GM23338 (cell line): ENCODE measurements around the gene MLLT3. TPM values are rescaled to one million over a fixed set of nuclear protein-coding genes. Genes with fewer than 3 reads are reported as not detected.

Experiments used
- ATAC-seq: fragments of 200-7000 bp; cut with Tn5 transposase; 3 replicates; pipeline ENCODE4 v1.9.1; 2020
- DNase-seq: peaks from one replicate; pipeline ENCODE4 v3.0.0-alpha.2; 2015; ENCODE audit warnings: low spot score
- H2AFZ ChIP-seq: fragments of 200-600 bp; sonication (generic); 2 replicates; pipeline ENCODE4 v1.8.0; 2016; ENCODE audit warnings: antibody characterized with exemption, mild to moderate bottlenecking, moderate library complexity
- H3F3A ChIP-seq: fragments of 200-600 bp; sonication (generic); replicated peaks from 2 replicates; pipeline ENCODE4 v1.8.0; 2017; ENCODE audit warnings: antibody characterized with exemption, mixed run types, low read depth
- H3K27ac ChIP-seq: fragments of 200-600 bp; sonication (generic); 2 replicates; pipeline ENCODE4 v1.6.1; 2016; ENCODE audit warnings: low read depth
- H3K27me3 ChIP-seq: fragments of 200-600 bp; sonication (generic); 2 replicates; pipeline ENCODE4 v1.8.0; 2016; ENCODE audit warnings: mild to moderate bottlenecking, mixed run types, moderate library complexity; ENCODE audit not compliant: insufficient read depth
- H3K36me3 ChIP-seq: fragments of 200-600 bp; sonication (generic); 2 replicates; pipeline ENCODE4 v1.8.0; 2016; ENCODE audit warnings: mild to moderate bottlenecking; ENCODE audit not compliant: insufficient read depth
- H3K4me1 ChIP-seq: fragments of 200-600 bp; sonication (generic); 2 replicates; pipeline ENCODE4 v1.8.0; 2016; ENCODE audit warnings: mild to moderate bottlenecking, moderate library complexity; ENCODE audit not compliant: insufficient read depth
- H3K4me2 ChIP-seq: fragments of 200-600 bp; sonication (generic); 2 replicates; pipeline ENCODE4 v1.7.1; 2017; ENCODE audit warnings: mixed run types
- H3K4me3 ChIP-seq: fragments of 200-600 bp; sonication (generic); 2 replicates; pipeline ENCODE4 v1.6.1; 2016; ENCODE audit warnings: mixed run types
- H3K79me2 ChIP-seq: fragments of 200-600 bp; sonication (generic); replicated peaks from 2 replicates; pipeline ENCODE4 v1.8.0; 2017; ENCODE audit warnings: mild to moderate bottlenecking; ENCODE audit not compliant: insufficient read depth
- H3K9me2 ChIP-seq: fragments of 200-600 bp; sonication (generic); 2 replicates; pipeline ENCODE4 v1.8.0; 2017; ENCODE audit not compliant: insufficient read depth
- H4K20me1 ChIP-seq: fragments of 200-600 bp; sonication (generic); replicated peaks from 2 replicates; pipeline ENCODE4 v1.8.0; 2017; ENCODE audit warnings: mild to moderate bottlenecking; ENCODE audit not compliant: insufficient read depth
- H3K27ac Mint-ChIP-seq: 2 replicates; pipeline ENCODE4 v1.8.0; 2020; ENCODE audit warnings: inconsistent platforms, mild to moderate bottlenecking, moderate library complexity, mixed read lengths
- H3K27me3 Mint-ChIP-seq: 3 replicates; pipeline ENCODE4 v1.8.0; 2022; ENCODE audit warnings: low read depth, mild to moderate bottlenecking, moderate library complexity, mixed read lengths, inconsistent platforms; ENCODE audit not compliant: insufficient read depth, poor library complexity
- H3K36me3 Mint-ChIP-seq: 3 replicates; pipeline ENCODE4 v1.8.0; 2021; ENCODE audit warnings: low read depth, mild to moderate bottlenecking, inconsistent platforms, moderate library complexity, mixed read lengths
- H3K4me1 Mint-ChIP-seq: 3 replicates; pipeline ENCODE4 v1.8.0; 2020; ENCODE audit warnings: mild to moderate bottlenecking, inconsistent platforms, mixed read lengths
- H3K4me3 Mint-ChIP-seq: 3 replicates; pipeline ENCODE4 v1.8.0; 2021; ENCODE audit warnings: moderate library complexity, mild to moderate bottlenecking, inconsistent platforms, mixed read lengths
- H3K9me3 Mint-ChIP-seq: 3 replicates; pipeline ENCODE4 v1.8.0; 2020; ENCODE audit warnings: moderate library complexity, mild to moderate bottlenecking, inconsistent platforms, mixed read lengths
- EZH2 ChIP-seq: fragments of 200-600 bp; sonication (generic); IDR thresholded peaks from one replicate; pipeline ENCODE4 v1.8.0; 2017; ENCODE audit warnings: antibody characterized with exemption, mild to moderate bottlenecking, low read depth; ENCODE audit not compliant: unreplicated experiment
- EZH2phosphoT487 ChIP-seq: fragments of 200-600 bp; sonication (generic); IDR thresholded peaks from one replicate; pipeline ENCODE4 v1.8.1; 2018; ENCODE audit warnings: antibody characterized with exemption; ENCODE audit not compliant: unreplicated experiment
- JUNB ChIP-seq: IDR thresholded peaks from one replicate; pipeline ENCODE4 v1.6.1; 2016; ENCODE audit warnings: antibody characterized with exemption; ENCODE audit not compliant: unreplicated experiment
- POLR2AphosphoS5 ChIP-seq: IDR thresholded peaks from 2 replicates; pipeline ENCODE4 v1.6.1; 2016; ENCODE audit warnings: antibody characterized with exemption, low read depth
- STAT1 ChIP-seq: IDR thresholded peaks from one replicate; pipeline ENCODE4 v1.6.1; 2016; ENCODE audit warnings: antibody characterized with exemption; ENCODE audit not compliant: unreplicated experiment
- ZNF114 ChIP-seq: fragments of 250-450 bp; sonication (Bioruptor Pico); IDR thresholded peaks from 2 replicates; pipeline ENCODE4 v1.5.0; 2020; ENCODE audit warnings: mild to moderate bottlenecking, moderate library complexity
- polyA plus RNA-seq: library from polyadenylated mRNA; unstranded; fragments of >200 nt; fragmentation: Nextera tagmentation; extraction: Ambion mirVana; gene quantifications from 2 replicates; pipeline ENCODE4 v1.2.1, GENCODE V29; 2016
- total RNA-seq: library from RNA; depleted of rRNA; stranded (reverse); fragments of >200 nt; shearing (Covaris generic); gene quantifications from 2 replicates; pipeline ENCODE4 v1.2.3, GENCODE V29; 2014
- TF ChIP-seq, protein P1 (sequence below): IDR thresholded peaks from 2 replicates; pipeline ENCODE4 v1.6.1; 2016; ENCODE audit warnings: antibody characterized with exemption
- TF ChIP-seq, protein P2 (sequence below): fragments of 250-450 bp; sonication (Bioruptor Pico); IDR thresholded peaks from 2 replicates; pipeline ENCODE4 v1.5.0; 2020; ENCODE audit warnings: mild to moderate bottlenecking, moderate library complexity
- TF ChIP-seq, protein P3 (sequence below), 2 experiments: fragments of 200-600 bp in 1 of 2; sonication (generic) in 1 of 2; conservative IDR thresholded peaks; 2 replicates each; pipeline versions ENCODE4 v1.5.1 to v1.6.1; 2016 to 2017; ENCODE audit warnings: antibody characterized with exemption in 2 of 2, low read depth in 2 of 2, mild to moderate bottlenecking in 2 of 2, moderate library complexity in 1 of 2

The MLLT3 gene
- total and polyA plus RNA-seq, 2 experiments from 2014 or later: 7.5 to 9.5 TPM

DNA sequence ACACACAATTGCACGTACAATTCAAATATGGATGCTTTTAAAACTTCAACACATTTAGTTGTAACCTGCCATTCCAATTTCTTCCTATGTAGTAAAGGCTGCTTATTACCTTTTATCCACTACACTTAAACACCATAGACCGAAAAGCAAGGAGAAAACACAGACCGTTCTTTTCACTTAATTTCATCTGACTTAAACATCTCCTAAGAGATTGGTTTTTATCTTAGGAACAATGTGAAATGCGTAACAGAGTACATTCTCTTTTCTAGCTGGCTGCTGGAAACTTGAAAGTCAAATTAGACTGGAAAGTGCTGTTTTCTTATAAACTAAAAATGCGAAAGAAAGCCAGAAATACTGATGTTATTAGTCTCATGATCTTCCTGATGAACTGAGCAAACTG, 241.8 kb downstream of the MLLT3 start:
- no peaks in the 10 kb centered on the region for H3K36me3 ChIP-seq
- H3K4me1 Mint-ChIP-seq: peaks cover 10% of the 10 kb centered on the region; the same call in 2 of the 3 replicates
- TF ChIP-seq ZNF114 (CRISPR knock-in tag) (no peak), EZH2 (no peak)
- H3K9me2 ChIP-seq: no peaks in the 10 kb centered on the region
- no peak overlapping the region for H3K4me3 Mint-ChIP-seq
- no peak overlapping the region for H3K27ac ChIP-seq
- H3K36me3 Mint-ChIP-seq: no peaks in the 10 kb centered on the region
- no peak overlapping the region for H3K4me3 ChIP-seq
- no peak overlapping the region for H3K27ac Mint-ChIP-seq
- H3K27me3 ChIP-seq: no peaks in the 10 kb centered on the region
- no peaks in the 10 kb centered on the region for H3F3A ChIP-seq
- H3K27me3 Mint-ChIP-seq: no peaks in the 10 kb centered on the region
- H3K9me3 Mint-ChIP-seq: no peaks in the 10 kb centered on the region
- H3K79me2 ChIP-seq: no peaks in the 10 kb centered on the region
- H2AFZ ChIP-seq: no peak overlapping the region
- no peak overlapping the region for H3K4me2 ChIP-seq
- DNase-seq (no peak), ATAC-seq (no peak)
- no peaks in the 10 kb centered on the region for H4K20me1 ChIP-seq
- H3K4me1 ChIP-seq: peaks cover 12% of the 10 kb centered on the region

DNA sequence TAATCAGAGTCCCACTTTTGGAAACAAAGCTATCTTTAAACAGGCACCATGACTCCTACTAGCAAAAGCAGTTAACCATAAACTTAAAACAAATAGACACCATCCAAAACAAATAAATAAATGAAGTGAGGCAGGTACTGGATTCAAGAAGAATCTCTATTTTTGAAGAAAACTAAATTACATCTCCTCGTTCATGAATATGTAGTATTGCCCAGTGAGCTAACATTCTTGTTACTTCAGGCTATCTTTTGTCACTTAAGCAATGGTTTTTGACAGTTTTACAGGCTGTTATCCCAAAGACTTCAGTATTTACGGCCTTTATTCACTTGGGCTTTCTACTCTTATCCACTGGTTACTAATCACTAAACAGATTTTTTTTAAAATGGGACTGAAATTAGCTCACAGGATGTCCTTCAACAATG, 242.5 kb downstream of the MLLT3 start:
- H4K20me1 ChIP-seq: no peaks in the 10 kb centered on the region
- H3K4me1 Mint-ChIP-seq: peaks cover 10% of the 10 kb centered on the region; the same call in 2 of the 3 replicates
- TF ChIP-seq POLR2AphosphoS5 (no peak), EZH2 (no peak), EZH2phosphoT487 (no peak), JUNB (no peak), ZNF114 (CRISPR knock-in tag) (no peak), STAT1 (no peak)
- TF ChIP-seq, protein P1, sequence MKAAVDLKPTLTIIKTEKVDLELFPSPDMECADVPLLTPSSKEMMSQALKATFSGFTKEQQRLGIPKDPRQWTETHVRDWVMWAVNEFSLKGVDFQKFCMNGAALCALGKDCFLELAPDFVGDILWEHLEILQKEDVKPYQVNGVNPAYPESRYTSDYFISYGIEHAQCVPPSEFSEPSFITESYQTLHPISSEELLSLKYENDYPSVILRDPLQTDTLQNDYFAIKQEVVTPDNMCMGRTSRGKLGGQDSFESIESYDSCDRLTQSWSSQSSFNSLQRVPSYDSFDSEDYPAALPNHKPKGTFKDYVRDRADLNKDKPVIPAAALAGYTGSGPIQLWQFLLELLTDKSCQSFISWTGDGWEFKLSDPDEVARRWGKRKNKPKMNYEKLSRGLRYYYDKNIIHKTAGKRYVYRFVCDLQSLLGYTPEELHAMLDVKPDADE: no peak
- TF ChIP-seq, protein P2, sequence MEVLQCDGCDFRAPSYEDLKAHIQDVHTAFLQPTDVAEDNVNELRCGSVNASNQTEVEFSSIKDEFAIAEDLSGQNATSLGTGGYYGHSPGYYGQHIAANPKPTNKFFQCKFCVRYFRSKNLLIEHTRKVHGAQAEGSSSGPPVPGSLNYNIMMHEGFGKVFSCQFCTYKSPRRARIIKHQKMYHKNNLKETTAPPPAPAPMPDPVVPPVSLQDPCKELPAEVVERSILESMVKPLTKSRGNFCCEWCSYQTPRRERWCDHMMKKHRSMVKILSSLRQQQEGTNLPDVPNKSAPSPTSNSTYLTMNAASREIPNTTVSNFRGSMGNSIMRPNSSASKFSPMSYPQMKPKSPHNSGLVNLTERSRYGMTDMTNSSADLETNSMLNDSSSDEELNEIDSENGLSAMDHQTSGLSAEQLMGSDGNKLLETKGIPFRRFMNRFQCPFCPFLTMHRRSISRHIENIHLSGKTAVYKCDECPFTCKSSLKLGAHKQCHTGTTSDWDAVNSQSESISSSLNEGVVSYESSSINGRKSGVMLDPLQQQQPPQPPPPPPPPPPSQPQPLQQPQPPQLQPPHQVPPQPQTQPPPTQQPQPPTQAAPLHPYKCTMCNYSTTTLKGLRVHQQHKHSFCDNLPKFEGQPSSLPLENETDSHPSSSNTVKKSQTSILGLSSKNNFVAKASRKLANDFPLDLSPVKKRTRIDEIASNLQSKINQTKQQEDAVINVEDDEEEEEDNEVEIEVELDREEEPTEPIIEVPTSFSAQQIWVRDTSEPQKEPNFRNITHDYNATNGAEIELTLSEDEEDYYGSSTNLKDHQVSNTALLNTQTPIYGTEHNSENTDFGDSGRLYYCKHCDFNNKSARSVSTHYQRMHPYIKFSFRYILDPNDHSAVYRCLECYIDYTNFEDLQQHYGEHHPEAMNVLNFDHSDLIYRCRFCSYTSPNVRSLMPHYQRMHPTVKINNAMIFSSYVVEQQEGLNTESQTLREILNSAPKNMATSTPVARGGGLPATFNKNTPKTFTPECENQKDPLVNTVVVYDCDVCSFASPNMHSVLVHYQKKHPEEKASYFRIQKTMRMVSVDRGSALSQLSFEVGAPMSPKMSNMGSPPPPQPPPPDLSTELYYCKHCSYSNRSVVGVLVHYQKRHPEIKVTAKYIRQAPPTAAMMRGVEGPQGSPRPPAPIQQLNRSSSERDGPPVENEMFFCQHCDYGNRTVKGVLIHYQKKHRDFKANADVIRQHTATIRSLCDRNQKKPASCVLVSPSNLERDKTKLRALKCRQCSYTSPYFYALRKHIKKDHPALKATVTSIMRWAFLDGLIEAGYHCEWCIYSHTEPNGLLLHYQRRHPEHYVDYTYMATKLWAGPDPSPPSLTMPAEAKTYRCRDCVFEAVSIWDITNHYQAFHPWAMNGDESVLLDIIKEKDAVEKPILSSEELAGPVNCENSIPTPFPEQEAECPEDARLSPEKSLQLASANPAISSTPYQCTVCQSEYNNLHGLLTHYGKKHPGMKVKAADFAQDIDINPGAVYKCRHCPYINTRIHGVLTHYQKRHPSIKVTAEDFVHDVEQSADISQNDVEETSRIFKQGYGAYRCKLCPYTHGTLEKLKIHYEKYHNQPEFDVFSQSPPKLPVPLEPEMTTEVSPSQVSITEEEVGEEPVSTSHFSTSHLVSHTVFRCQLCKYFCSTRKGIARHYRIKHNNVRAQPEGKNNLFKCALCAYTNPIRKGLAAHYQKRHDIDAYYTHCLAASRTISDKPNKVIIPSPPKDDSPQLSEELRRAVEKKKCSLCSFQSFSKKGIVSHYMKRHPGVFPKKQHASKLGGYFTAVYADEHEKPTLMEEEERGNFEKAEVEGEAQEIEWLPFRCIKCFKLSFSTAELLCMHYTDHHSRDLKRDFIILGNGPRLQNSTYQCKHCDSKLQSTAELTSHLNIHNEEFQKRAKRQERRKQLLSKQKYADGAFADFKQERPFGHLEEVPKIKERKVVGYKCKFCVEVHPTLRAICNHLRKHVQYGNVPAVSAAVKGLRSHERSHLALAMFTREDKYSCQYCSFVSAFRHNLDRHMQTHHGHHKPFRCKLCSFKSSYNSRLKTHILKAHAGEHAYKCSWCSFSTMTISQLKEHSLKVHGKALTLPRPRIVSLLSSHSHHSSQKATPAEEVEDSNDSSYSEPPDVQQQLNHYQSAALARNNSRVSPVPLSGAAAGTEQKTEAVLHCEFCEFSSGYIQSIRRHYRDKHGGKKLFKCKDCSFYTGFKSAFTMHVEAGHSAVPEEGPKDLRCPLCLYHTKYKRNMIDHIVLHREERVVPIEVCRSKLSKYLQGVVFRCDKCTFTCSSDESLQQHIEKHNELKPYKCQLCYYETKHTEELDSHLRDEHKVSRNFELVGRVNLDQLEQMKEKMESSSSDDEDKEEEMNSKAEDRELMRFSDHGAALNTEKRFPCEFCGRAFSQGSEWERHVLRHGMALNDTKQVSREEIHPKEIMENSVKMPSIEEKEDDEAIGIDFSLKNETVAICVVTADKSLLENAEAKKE (CRISPR knock-in tag): no peak
- TF ChIP-seq, protein P3, sequence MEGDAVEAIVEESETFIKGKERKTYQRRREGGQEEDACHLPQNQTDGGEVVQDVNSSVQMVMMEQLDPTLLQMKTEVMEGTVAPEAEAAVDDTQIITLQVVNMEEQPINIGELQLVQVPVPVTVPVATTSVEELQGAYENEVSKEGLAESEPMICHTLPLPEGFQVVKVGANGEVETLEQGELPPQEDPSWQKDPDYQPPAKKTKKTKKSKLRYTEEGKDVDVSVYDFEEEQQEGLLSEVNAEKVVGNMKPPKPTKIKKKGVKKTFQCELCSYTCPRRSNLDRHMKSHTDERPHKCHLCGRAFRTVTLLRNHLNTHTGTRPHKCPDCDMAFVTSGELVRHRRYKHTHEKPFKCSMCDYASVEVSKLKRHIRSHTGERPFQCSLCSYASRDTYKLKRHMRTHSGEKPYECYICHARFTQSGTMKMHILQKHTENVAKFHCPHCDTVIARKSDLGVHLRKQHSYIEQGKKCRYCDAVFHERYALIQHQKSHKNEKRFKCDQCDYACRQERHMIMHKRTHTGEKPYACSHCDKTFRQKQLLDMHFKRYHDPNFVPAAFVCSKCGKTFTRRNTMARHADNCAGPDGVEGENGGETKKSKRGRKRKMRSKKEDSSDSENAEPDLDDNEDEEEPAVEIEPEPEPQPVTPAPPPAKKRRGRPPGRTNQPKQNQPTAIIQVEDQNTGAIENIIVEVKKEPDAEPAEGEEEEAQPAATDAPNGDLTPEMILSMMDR (conservative IDR thresholded peaks at IDR 0.05; ENCODE audit: low read depth in 2 of 2): no peak
- H2AFZ ChIP-seq: no peak overlapping the region
- ATAC-seq (no peak), DNase-seq (no peak)
- H3K27ac Mint-ChIP-seq: no peak overlapping the region
- H3K9me3 Mint-ChIP-seq: no peaks in the 10 kb centered on the region
- H3K79me2 ChIP-seq: no peaks in the 10 kb centered on the region
- no peaks in the 10 kb centered on the region for H3F3A ChIP-seq
- H3K4me1 ChIP-seq: peaks cover 12% of the 10 kb centered on the region
- no peaks in the 10 kb centered on the region for H3K27me3 ChIP-seq
- H3K9me2 ChIP-seq: no peaks in the 10 kb centered on the region
- no peak overlapping the region for H3K4me3 ChIP-seq
- H3K27me3 Mint-ChIP-seq: no peaks in the 10 kb centered on the region
- no peaks in the 10 kb centered on the region for H3K36me3 Mint-ChIP-seq
- H3K36me3 ChIP-seq: no peaks in the 10 kb centered on the region
- no peak overlapping the region for H3K27ac ChIP-seq
- H3K4me3 Mint-ChIP-seq: no peak overlapping the region
- no peak overlapping the region for H3K4me2 ChIP-seq
